Loucy (cell line): Measurements from ENCODE around the gene GCDH.

Experiments
- CTCF ChIP-seq: fragments of 200-600 bp; sonication (generic); conservative IDR thresholded peaks from 2 replicates; pipeline ENCODE4 v1.5.1; 2014; ENCODE audit warnings: mild to moderate bottlenecking, antibody characterized with exemption, low read length
- EZH2phosphoT487 ChIP-seq: fragments of 200-600 bp; IDR thresholded peaks from 2 replicates; pipeline ENCODE4 v1.6.1; 2018; ENCODE audit warnings: antibody characterized with exemption, mild to moderate bottlenecking, moderate library complexity, borderline replicate concordance

GRCh38 chr19:12921047-12921446, 30.1 kb downstream of the GCDH start:
- TF ChIP-seq CTCF (no peak), EZH2phosphoT487 (no peak)
